A549 (cell line): ENCODE results near the gene TEX9.

ENCODE experiments used
- CHD2 ChIP-seq: fragments of 150-350 bp; IDR thresholded peaks from 2 replicates; pipeline ENCODE4 v1.6.1; 2014; ENCODE audit warnings: low read length; ENCODE audit not compliant: partially characterized antibody
- JUNB ChIP-seq: fragments of >200 bp; sonication (Bioruptor Twin); formaldehyde crosslinking; IDR thresholded peaks from 2 replicates; pipeline ENCODE4 v1.6.1; 2016
- RARB ChIP-seq: fragments of 250-450 bp; sonication (Bioruptor Pico); IDR thresholded peaks from 2 replicates; pipeline ENCODE4 v1.8.0; 2021; ENCODE audit warnings: mild to moderate bottlenecking, moderate library complexity
- TF ChIP-seq, protein P1 (sequence below): IDR thresholded peaks from 2 replicates; pipeline ENCODE4 v1.6.1; 2012
- TF ChIP-seq, protein P2 (sequence below): fragments of >200 bp; sonication (Bioruptor Twin); formaldehyde crosslinking; IDR thresholded peaks from 3 replicates; pipeline ENCODE4 v1.5.1; 2016

DNA sequence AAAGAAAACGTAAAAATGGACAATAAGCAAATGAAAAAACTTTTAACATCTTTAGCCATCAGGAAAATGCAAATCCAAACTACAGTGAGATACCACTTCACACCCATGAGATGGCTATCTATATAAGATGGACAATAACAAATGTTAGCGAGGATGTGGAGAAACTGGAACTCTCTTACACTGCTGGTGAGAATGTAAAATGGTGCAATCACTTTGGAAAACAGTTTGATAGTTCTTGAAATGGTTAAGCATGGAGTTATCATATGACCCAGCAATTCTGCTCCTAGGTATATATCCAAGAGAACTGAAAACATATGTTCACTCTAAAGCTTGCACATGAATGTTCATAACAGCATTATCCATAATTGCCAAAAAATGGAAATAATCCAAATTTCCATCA, 21.3 kb upstream of the TEX9 start:
- TF ChIP-seq, protein P1, sequence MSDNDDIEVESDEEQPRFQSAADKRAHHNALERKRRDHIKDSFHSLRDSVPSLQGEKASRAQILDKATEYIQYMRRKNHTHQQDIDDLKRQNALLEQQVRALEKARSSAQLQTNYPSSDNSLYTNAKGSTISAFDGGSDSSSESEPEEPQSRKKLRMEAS: no peak
- no peak for TF ChIP-seq JUNB
- TF ChIP-seq CHD2: no peak
- TF ChIP-seq, protein P2, sequence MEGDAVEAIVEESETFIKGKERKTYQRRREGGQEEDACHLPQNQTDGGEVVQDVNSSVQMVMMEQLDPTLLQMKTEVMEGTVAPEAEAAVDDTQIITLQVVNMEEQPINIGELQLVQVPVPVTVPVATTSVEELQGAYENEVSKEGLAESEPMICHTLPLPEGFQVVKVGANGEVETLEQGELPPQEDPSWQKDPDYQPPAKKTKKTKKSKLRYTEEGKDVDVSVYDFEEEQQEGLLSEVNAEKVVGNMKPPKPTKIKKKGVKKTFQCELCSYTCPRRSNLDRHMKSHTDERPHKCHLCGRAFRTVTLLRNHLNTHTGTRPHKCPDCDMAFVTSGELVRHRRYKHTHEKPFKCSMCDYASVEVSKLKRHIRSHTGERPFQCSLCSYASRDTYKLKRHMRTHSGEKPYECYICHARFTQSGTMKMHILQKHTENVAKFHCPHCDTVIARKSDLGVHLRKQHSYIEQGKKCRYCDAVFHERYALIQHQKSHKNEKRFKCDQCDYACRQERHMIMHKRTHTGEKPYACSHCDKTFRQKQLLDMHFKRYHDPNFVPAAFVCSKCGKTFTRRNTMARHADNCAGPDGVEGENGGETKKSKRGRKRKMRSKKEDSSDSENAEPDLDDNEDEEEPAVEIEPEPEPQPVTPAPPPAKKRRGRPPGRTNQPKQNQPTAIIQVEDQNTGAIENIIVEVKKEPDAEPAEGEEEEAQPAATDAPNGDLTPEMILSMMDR: no peak
- TF ChIP-seq RARB (CRISPR knock-in tag): no peak
